GM18519 (cell line): Measurements from ENCODE around the gene ADGRE2.
"Not testable (repeated sequence)": the region's sequence is repeated elsewhere in the genome, so short reads cannot be mapped to it uniquely, and the experiment has no call there.

ENCODE experiments used
- ATAC-seq: cut with Tn5 transposase; IDR thresholded peaks from one replicate; pipeline ENCODE4 v1.9.1; 2021; ENCODE audit warnings: mild to moderate bottlenecking, moderate library complexity; ENCODE audit not compliant: unreplicated experiment, low FRiP score

The ADGRE2 gene

DNA sequence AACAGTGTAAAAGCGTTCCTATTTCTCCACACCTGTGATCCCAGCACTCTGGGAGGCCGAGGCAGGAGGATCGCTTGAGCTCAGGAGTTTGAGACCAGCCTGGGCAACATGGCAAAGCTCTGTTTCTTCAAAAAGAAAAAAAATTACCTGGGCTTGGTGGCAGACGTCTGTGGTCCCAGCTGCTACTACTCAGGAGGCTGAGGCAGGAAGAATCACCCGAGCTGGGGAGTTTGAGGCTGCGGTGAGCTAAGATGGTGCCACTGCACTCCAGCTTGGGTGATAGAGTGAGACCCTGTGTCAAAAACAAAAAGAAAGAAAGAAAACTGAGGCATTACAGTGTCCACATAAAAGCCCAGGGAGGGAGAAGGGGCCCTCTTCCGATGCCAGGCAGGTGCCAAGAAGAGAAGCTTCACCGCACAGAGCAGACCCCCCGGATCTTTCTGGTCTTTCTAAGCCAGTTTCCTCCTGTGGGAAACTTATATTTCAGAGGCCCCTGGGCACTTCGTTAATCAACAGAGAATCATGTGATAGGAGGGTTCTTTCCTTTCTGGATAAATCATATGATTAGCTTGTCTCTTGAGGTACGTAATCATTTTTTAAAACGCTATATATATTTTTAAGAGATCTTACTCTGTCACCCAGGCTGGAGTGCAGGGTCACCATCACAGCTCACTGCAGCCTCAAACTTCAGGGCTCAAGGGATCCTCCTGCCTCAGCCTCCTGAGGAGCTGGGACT, at the start of gene ADGRE2:
Gene ADGRE2, minus strand, starts transcription at position 451 of the 736 bp plus-strand sequence. CDS start 1,804 bp downstream, outside the sequence.
- not testable (repeated sequence) for ATAC-seq

DNA sequence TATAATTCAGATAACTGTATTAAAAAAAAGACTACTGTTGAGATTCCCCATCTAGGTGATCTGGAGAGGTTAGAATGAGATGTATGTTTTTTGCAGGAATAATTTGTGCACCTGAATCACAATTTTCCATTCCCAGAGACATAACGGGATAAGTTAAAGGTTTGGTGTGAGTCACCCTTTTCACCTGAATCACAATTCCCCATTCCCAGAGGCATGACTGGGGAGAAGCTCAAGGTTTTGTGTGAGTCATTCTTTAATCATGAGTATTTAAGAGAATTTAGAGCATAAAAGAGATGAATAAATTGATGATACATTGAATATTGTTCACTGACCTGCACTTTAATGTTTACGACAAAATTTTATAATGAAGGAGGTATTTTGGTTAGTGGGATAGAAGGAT, 47.6 kb upstream of the ADGRE2 start:
- ATAC-seq = no peak

GRCh38 chr19:14821937-14822336, 43.6 kb upstream of the ADGRE2 start:
- ATAC-seq = no peak

DNA sequence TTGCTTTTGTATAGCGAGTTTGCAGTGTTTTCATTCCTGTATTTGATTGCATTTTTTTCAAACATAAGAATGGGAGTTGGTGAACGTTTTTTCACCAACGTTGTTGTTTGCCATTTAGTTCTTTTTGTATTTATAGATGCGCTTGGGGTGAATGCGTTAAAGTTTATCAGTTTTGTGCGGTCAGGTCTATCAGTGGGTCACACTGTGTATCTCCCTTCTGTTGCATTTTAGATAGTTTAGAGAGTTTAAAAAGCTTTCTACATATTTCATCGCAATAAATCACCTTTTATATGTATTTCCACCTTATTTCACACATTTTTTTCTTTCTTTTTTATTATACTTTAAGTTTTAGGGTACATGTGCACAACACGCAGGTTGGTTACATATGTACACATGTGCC, 40.2 kb upstream of the ADGRE2 start:
- ATAC-seq = no peak

GRCh38 chr19:14817052-14817451, 38.7 kb upstream of the ADGRE2 start:
- no peak for ATAC-seq

DNA sequence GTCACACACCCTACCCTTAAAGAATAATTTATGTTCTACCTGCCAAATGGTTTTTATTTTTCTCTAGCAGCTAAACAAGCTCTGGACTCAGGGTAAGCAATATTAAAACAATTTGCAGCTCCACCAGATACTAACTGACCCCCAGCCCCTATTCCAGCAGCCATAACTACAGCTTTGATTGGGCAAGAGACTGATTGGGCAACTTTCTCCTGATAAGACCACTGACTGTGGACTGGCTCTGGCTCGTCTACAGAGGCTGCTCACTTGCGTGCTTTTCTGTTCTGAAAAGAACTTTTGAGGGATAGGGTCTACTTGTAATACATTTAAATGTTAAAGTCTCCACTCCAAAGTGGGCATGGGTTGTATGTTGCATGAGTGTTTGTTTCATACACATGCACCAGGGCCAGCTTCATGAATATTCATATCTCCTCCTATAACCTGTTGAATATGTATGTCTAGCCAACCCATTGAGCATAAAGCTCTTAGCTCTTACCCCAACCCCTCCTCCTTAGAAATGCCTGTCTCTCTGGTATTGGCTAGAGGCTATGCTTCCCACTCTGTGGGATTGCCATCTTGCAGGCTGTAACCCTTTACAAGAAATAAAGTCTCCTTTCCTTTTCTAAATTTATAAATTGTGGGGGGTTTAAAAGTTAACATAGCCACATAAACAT, 36.8 kb upstream of the ADGRE2 start:
- no peak for ATAC-seq

GRCh38 chr19:14809272-14810057, 31.1 kb upstream of the ADGRE2 start:
- ATAC-seq = no peak

DNA sequence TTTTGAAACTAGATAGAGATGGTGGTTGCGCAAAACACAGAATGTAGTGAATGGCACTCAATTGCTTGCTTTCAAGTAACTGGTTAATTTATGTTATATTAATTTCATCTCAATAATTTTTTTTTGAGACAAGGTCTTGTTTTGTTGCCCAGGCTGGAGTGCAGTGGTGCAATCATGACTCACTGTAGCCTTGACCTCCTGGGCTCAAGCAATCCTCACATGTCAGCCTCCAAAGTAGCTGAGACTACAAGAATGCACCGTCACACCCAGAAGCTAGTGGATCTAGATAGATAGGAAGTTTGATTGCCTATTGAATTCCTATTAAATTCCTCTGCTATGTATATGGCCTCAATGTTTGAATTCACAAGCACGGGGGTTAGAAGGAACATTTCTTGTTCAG, 26.4 kb upstream of the ADGRE2 start:
- no peak for ATAC-seq

DNA sequence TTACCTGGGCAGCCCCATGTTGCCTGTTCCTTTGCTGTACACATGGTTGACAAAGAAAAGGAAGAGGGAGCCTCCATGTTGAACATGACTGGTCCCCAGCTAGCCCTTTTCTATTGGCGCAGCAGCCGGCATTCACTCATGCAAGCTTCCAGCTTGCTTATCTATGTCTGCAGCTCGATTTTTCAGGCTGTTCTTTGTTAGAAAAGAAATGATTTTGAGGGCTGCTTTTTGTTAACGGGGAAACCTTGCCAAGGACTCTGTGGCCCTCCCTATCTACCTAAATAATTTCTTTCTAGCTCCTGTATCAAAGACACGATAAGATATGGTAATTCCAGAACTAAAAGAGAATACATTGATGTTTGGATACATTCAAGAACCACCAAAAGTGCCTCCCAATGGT, 20.4 kb upstream of the ADGRE2 start:
- ATAC-seq = no peak

GRCh38 chr19:14796021-14796420, 17.7 kb upstream of the ADGRE2 start:
- ATAC-seq = no peak

DNA sequence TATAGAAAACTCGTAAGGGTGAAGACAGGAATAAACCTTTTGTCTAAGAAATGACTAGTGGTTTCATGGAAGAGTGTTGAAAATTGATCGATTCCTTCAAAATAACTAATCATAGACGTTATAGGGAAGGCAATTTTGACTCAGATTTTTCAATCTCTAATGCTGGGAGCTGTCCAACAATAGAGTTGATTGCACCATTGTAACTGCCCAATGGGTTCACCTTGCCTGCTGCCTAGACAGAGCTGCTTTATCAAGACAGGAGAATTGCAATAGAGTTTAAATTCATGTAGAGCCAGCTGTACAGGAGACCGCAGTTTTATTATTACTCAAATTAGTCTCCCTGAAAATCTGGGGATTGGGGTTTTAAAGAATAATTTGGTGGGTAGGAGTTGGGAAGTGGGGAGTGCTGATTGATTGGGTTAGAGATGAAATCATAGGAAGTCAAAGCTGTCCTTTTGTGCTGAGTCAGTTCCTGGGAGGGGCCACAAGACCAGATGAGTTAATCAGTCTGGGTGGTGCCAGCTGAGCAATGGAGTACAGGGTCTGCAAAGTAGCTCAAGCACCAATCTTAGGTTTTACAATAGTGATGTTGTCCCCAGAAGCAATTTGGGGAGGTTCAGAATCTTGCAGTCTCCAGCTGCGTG, 16.8 kb upstream of the ADGRE2 start:
- ATAC-seq = no peak

- ATAC-seq = not testable (repeated sequence)
Measured at GRCh38 chr19:14792250-14792649, 13.9 kb upstream of the ADGRE2 start.

DNA sequence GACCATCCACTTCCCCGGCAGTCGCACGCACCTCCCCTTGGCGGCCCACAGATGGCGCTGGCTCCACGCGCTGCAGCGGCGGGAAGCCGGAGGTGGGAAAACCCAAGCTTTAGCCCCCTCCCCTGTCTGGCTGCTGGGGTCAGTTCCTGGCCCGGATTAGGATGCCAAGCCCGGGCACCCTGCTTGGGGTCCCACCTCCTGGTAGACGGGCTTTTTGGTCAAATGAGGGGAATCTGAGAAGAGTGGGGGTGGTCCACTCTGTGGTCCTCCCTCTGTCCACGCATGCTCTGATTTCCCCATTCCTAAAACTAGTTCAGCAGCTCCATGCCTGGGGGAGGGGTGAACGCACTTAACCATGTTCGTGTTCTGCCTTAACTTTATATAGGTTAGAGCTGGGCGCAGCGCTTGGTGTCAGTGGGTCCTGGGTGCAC, 8.1 kb upstream of the ADGRE2 start:
- ATAC-seq = no peak

- ATAC-seq = not testable (repeated sequence)
Measured at GRCh38 chr19:14785102-14785793, 6.9 kb upstream of the ADGRE2 start.

DNA sequence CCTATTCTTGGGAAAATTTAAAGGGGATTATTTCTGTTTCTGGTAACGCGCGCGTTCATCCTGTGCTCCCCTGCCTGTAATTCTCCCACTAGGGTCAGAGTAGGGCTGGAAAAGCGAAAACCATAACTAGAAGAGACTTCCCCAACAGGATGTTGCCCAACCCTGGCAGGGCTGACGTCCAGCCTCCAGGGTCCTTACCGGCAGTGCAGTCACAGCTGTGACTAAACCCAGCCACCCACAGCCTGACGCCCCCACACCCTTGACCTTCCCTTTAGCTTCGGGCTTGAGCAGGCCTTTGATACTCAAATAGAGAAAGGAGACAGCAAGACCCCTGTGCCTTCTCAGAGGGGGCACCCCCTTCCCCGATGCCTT, 6.4 kb upstream of the ADGRE2 start:
- not testable (repeated sequence) for ATAC-seq

GRCh38 chr19:14783410-14783998, 5.1 kb upstream of the ADGRE2 start:
- not testable (repeated sequence) for ATAC-seq

DNA sequence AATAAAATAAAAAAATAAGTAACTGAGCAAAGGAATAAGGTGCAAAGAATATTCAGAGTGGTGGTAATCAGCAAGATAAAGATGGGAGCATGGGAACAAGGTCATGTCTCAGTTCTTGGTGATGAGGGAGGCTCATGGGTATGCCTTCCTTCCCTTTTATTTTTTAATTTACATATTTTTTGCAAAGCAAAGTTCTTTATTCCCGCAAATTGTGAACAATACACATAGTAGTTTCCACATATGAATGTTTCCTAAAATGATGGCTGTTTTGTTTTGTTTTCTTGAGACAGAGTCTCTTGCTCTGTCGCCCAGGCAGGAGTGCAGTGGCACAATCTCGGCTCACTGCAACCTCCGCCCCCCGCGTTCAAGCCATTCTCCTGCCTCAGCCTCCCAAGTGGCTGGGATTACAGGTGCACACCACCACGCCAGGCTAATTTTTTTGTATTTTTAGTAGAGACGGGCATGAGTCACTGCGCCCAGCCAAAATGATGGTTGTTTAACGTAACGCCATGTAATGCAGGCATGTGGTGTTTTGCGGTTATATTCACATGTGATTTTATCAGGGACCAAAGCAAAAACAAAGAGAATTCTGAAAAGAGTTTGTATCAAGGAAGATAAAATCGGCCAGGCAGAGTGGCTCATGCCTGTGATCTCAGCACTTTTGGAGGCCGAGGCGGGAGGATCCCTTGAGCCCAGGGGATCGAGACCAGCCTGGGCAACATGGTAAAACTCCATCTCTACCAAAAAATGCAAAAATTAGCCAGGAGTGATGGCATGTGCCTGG, 4.5 kb upstream of the ADGRE2 start:
- ATAC-seq = no peak

DNA sequence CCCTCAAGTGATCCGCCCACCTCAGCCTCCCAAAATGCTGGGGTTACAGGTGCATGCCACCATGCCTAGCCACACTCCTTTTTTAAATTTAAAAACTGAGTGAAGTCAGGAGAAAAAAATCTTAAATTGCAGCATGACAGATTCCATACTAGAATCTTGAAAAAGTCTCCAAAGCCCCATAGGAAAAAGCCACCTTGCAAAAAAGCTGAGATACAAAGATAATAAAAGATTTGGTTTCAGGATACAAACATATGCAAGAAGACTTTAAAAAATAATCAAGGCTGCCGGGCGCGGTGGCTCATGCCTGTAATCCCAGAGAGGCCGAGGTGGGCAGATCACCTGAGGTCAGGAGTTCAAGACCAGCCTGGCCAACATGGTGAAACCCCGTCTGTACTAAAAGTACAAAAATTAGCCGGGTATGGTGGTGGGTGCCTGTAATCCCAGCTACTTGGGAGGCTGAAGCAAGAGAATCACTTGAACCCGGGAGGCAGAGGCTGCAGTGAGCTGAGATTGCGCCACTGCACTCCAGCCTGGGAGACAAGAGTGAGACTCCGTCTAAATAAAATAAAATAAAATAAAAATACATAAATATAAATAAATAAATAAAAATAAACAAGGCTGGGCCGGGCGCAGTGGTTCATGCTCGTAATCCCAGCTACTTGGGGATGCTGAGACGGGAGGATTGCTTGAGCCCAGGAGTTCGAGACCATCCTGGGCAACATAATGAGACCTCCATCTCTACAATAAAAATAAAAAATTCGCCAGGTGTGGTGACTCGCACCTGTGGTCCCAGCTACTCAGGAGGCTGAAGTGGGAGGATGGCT, 3.6 kb upstream of the ADGRE2 start:
- ATAC-seq = not testable (repeated sequence)
